ENCODE data around the gene MAGI1.

GRCh38 chr3:66036586-66037148 is 2.1 kb downstream of the MAGI1 start:
- no peak for TF ChIP-seq POLR2A (IDR thresholded peaks at IDR 0.05)
- no peak for TF ChIP-seq CTCF (IDR thresholded peaks at IDR 0.05)

Data from uterus (tissue), 2 donors.